Mesendoderm (in vitro differentiated cells): Measurements from ENCODE around the gene PPIH.

ENCODE experiments used
- DNase-seq: peaks from one replicate; pipeline ENCODE4 v3.0.0; 2013
- H2AK5ac ChIP-seq: 2 replicates; pipeline ENCODE4 v1.6.1; 2013; ENCODE audit warnings: low read length, inconsistent platforms
- H2BK120ac ChIP-seq: 2 replicates; pipeline ENCODE4 v1.6.1; 2013; ENCODE audit warnings: low read depth, mild to moderate bottlenecking, low read length, moderate library complexity, mixed read lengths
- H2BK15ac ChIP-seq: replicated peaks from 2 replicates; pipeline ENCODE4 v1.6.1; 2013; ENCODE audit warnings: low read depth, mild to moderate bottlenecking, moderate library complexity
- H2BK5ac ChIP-seq: 2 replicates; pipeline ENCODE4 v1.6.1; 2013; ENCODE audit warnings: low read length, inconsistent platforms
- H3K18ac ChIP-seq: 2 replicates; pipeline ENCODE4 v1.6.1; 2013; ENCODE audit warnings: mild to moderate bottlenecking, low read length, mixed read lengths
- H3K23ac ChIP-seq: one replicate; pipeline ENCODE4 v1.6.1; 2013; ENCODE audit warnings: low read length
- H3K27ac ChIP-seq: 2 replicates; pipeline ENCODE4 v1.5.1; 2013; ENCODE audit warnings: low read depth, mild to moderate bottlenecking, inconsistent platforms, low read length, moderate library complexity
- H3K27me3 ChIP-seq: 2 replicates; pipeline ENCODE4 v1.6.1; 2013; ENCODE audit warnings: low read length, control low read depth, mild to moderate bottlenecking, inconsistent platforms; ENCODE audit not compliant: insufficient read depth, poor library complexity
- H3K36me3 ChIP-seq: 2 replicates; pipeline ENCODE4 v1.6.1; 2013; ENCODE audit warnings: low read length, inconsistent platforms; ENCODE audit not compliant: control insufficient read depth, insufficient read depth
- H3K4ac ChIP-seq: one replicate; pipeline ENCODE4 v1.6.1; 2013; ENCODE audit warnings: low read depth, mild to moderate bottlenecking, low read length, moderate library complexity
- H3K4me1 ChIP-seq: 2 replicates; pipeline ENCODE4 v1.6.1; 2013; ENCODE audit warnings: low read depth, low read length, inconsistent platforms; ENCODE audit not compliant: control insufficient read depth
- H3K4me2 ChIP-seq: 2 replicates; pipeline ENCODE4 v1.6.1; 2013; ENCODE audit warnings: low read length
- H3K4me3 ChIP-seq: 2 replicates; pipeline ENCODE4 v1.5.1; 2013; ENCODE audit warnings: mild to moderate bottlenecking, low read length
- H3K56ac ChIP-seq: one replicate; pipeline ENCODE4 v1.6.1; 2013; ENCODE audit warnings: low read length
- H3K79me1 ChIP-seq: 2 replicates; pipeline ENCODE4 v1.6.1; 2013; ENCODE audit warnings: low read length, inconsistent platforms
- H3K79me2 ChIP-seq: 2 replicates; pipeline ENCODE4 v1.6.1; 2013; ENCODE audit warnings: mild to moderate bottlenecking, low read length; ENCODE audit not compliant: control insufficient read depth, insufficient read depth
- H3K9ac ChIP-seq: 2 replicates; pipeline ENCODE4 v1.6.1; 2013; ENCODE audit warnings: low read length, inconsistent platforms
- H4K5ac ChIP-seq: one replicate; pipeline ENCODE4 v1.6.1; 2013; ENCODE audit warnings: low read length
- H4K8ac ChIP-seq: one replicate; pipeline ENCODE4 v1.6.1; 2013; ENCODE audit warnings: low read depth, mild to moderate bottlenecking, control low read depth, low read length, moderate library complexity
- WGBS: extraction: QIAGEN DNeasy Blood & Tissue Kit; methylation state at CpG from one replicate; pipeline ENCODE4 v1.1.7; 2013; ENCODE audit warnings: low lambda C conversion rate, missing lambda C conversion rate; ENCODE audit not compliant: insufficient coverage; ENCODE audit errors: extremely low coverage; 5-methylcytosine and 5-hydroxymethylcytosine counted together

Gene PPIH

GRCh38 chr1:42682739-42683531, 24.7 kb downstream of the PPIH start:
- peak overlapping the region; percentile 99 for H3K56ac ChIP-seq
- peak overlapping the region; percentile 92 for H3K18ac ChIP-seq
- H3K27ac ChIP-seq = peak overlapping the region; percentile 40
- no peak overlapping the region for H4K8ac ChIP-seq
- no peak overlapping the region for H2AK5ac ChIP-seq
- peak overlapping the region; percentile 90 for H3K4me2 ChIP-seq
- H3K79me1 ChIP-seq = peaks cover 4% of the 10 kb centered on the region
- no peaks in the 10 kb centered on the region for H3K27me3 ChIP-seq
- peak overlapping the region; percentile 96 for H3K9ac ChIP-seq
- H4K5ac ChIP-seq = no peak overlapping the region
- peak overlapping the region; percentile 58 for H3K4ac ChIP-seq
- peaks cover 60% of the 10 kb centered on the region for H3K79me2 ChIP-seq
- no peaks in the 10 kb centered on the region for H3K36me3 ChIP-seq
- H3K23ac ChIP-seq = peak overlapping the region; percentile 100
- no peak overlapping the region for H2BK120ac ChIP-seq
- no CpG with 5 or more reads among the region's 103 CpGs for WGBS
- no peak overlapping the region for H2BK5ac ChIP-seq
- H2BK15ac ChIP-seq = no peak overlapping the region
- peak; percentile 56 for DNase-seq
- peaks cover 8% of the 10 kb centered on the region for H3K4me1 ChIP-seq
- H3K4me3 ChIP-seq = peak overlapping the region; percentile 92

- WGBS = no CpG with 5 or more reads among the region's 5 CpGs
- Histone ChIP-seq H3K36me3 (no peaks in the 10 kb centered on the region), H3K27ac (no peak overlapping the region)
Observed at GRCh38 chr1:42684139-42684538, 25.9 kb downstream of the PPIH start.

GRCh38 chr1:42686418-42686817, 28.2 kb downstream of the PPIH start:
- Histone ChIP-seq H3K36me3 (no peaks in the 10 kb centered on the region), H3K4me3 (no peak overlapping the region)

More at GRCh38 chr1:42684139-42684538, 25.9 kb downstream of the PPIH start:
- peaks cover 4% of the 10 kb centered on the region for H3K79me1 ChIP-seq
- H2BK15ac ChIP-seq = no peak overlapping the region
- H3K4ac ChIP-seq = no peak overlapping the region
- DNase-seq = peak; percentile 31
- H3K4me2 ChIP-seq = peak overlapping the region; percentile 57
- peaks cover 72% of the 10 kb centered on the region for H3K79me2 ChIP-seq
- H3K27me3 ChIP-seq = no peaks in the 10 kb centered on the region
- H3K4me1 ChIP-seq = peaks cover 8% of the 10 kb centered on the region
- H4K5ac ChIP-seq = no peak overlapping the region
- no peak overlapping the region for H2BK120ac ChIP-seq
- no peak overlapping the region for H3K23ac ChIP-seq
- H3K4me3 ChIP-seq = peak overlapping the region; percentile 22
- H4K8ac ChIP-seq = no peak overlapping the region
- no peak overlapping the region for H2BK5ac ChIP-seq
- H3K56ac ChIP-seq = peak overlapping the region; percentile 42
- no peak overlapping the region for H2AK5ac ChIP-seq
- H3K9ac ChIP-seq = peak overlapping the region; percentile 61
- H3K18ac ChIP-seq = no peak overlapping the region

GRCh38 chr1:42689912-42690311, 31.7 kb downstream of the PPIH start:
- H3K36me3 ChIP-seq = no peaks in the 10 kb centered on the region
- H2AK5ac ChIP-seq = no peak overlapping the region
- no peak overlapping the region for H4K5ac ChIP-seq
- H3K23ac ChIP-seq = no peak overlapping the region
- H3K27ac ChIP-seq = no peak overlapping the region
- no peaks in the 10 kb centered on the region for H3K79me1 ChIP-seq
- H3K56ac ChIP-seq = no peak overlapping the region
- H3K79me2 ChIP-seq = peaks cover 93% of the 10 kb centered on the region
- no peak overlapping the region for H3K9ac ChIP-seq
- H2BK15ac ChIP-seq = no peak overlapping the region
- DNase-seq = no peak
- peaks cover 5% of the 10 kb centered on the region for H3K4me1 ChIP-seq
- H2BK120ac ChIP-seq = no peak overlapping the region
- H3K4me3 ChIP-seq = no peak overlapping the region
- WGBS = no CpG with 5 or more reads among the region's 3 CpGs
- no peaks in the 10 kb centered on the region for H3K27me3 ChIP-seq
- no peak overlapping the region for H4K8ac ChIP-seq
- H3K4ac ChIP-seq = no peak overlapping the region
- no peak overlapping the region for H3K18ac ChIP-seq
- no peak overlapping the region for H3K4me2 ChIP-seq
- H2BK5ac ChIP-seq = no peak overlapping the region

More at GRCh38 chr1:42686418-42686817, 28.2 kb downstream of the PPIH start:
- Histone ChIP-seq H3K4ac (no peak overlapping the region), H3K79me2 (peaks cover 86% of the 10 kb centered on the region), H3K18ac (no peak overlapping the region), H3K4me1 (peaks cover 8% of the 10 kb centered on the region), H2BK15ac (no peak overlapping the region), H2AK5ac (no peak overlapping the region), H3K79me1 (no peaks in the 10 kb centered on the region), H3K9ac (no peak overlapping the region), H3K4me2 (peak overlapping the region; percentile 14), H3K27ac (no peak overlapping the region), H3K27me3 (no peaks in the 10 kb centered on the region), H3K23ac (no peak overlapping the region), H4K5ac (no peak overlapping the region), H4K8ac (no peak overlapping the region), H2BK5ac (no peak overlapping the region), H2BK120ac (no peak overlapping the region), H3K56ac (no peak overlapping the region)
- no peak for DNase-seq
- WGBS = no CpG with 5 or more reads among the region's 4 CpGs

- no peak overlapping the region for H2BK5ac ChIP-seq
- no peak overlapping the region for H3K4me2 ChIP-seq
- WGBS = no CpG with 5 or more reads among the region's 1 CpG
- no peak overlapping the region for H4K8ac ChIP-seq
- H3K4me3 ChIP-seq = no peak overlapping the region
- no peak overlapping the region for H3K23ac ChIP-seq
- H2BK120ac ChIP-seq = no peak overlapping the region
- H3K18ac ChIP-seq = no peak overlapping the region
- H3K56ac ChIP-seq = no peak overlapping the region
- no peaks in the 10 kb centered on the region for H3K27me3 ChIP-seq
- DNase-seq = no peak
- no peak overlapping the region for H3K27ac ChIP-seq
- H3K36me3 ChIP-seq = no peaks in the 10 kb centered on the region
- H3K79me2 ChIP-seq = peaks cover 91% of the 10 kb centered on the region
- peaks cover 5% of the 10 kb centered on the region for H3K4me1 ChIP-seq
- H3K4ac ChIP-seq = no peak overlapping the region
- H3K79me1 ChIP-seq = peaks cover under 1% of the 10 kb centered on the region
- no peak overlapping the region for H3K9ac ChIP-seq
- no peak overlapping the region for H2AK5ac ChIP-seq
- H4K5ac ChIP-seq = no peak overlapping the region
- H2BK15ac ChIP-seq = no peak overlapping the region
Observed at GRCh38 chr1:42690477-42691156, 32.4 kb downstream of the PPIH start.
